HepG2 (cell line): ENCODE measurements around the gene PRRT2. TPM values are rescaled to one million over a fixed set of nuclear protein-coding genes. Genes with fewer than 3 reads are reported as not detected.

Source experiments
- CENPT ChIP-seq: sonication (generic); formaldehyde crosslinking; IDR thresholded peaks from 2 replicates; pipeline ENCODE4 v1.8.0; 2022; ENCODE audit warnings: low read depth, mild to moderate bottlenecking, moderate library complexity, missing genetic modification reagents
- DPF2 ChIP-seq: sonication (generic); formaldehyde crosslinking; IDR thresholded peaks from 2 replicates; pipeline ENCODE4 v1.4.0; 2020; ENCODE audit warnings: mild to moderate bottlenecking, low read depth, missing genetic modification reagents, borderline replicate concordance
- DZIP1 ChIP-seq: sonication (generic); formaldehyde crosslinking; IDR thresholded peaks from 2 replicates; pipeline ENCODE4 v1.5.0; 2020; ENCODE audit warnings: mild to moderate bottlenecking, missing genetic modification reagents
- KDM6A ChIP-seq: IDR thresholded peaks from 2 replicates; pipeline ENCODE4 v1.6.1; 2016; ENCODE audit warnings: low read depth
- NR1H2 ChIP-seq: sonication (generic); formaldehyde crosslinking; IDR thresholded peaks from 2 replicates; pipeline ENCODE4 v1.8.1; 2022; ENCODE audit warnings: low read depth, missing genetic modification reagents, borderline replicate concordance
- REXO4 ChIP-seq: sonication (generic); formaldehyde crosslinking; IDR thresholded peaks from 2 replicates; pipeline ENCODE4 v1.8.0; 2022; ENCODE audit warnings: missing genetic modification reagents, mild to moderate bottlenecking, borderline replicate concordance
- SNRNP70 ChIP-seq: fragments of 200-400 bp; formaldehyde crosslinking; IDR thresholded peaks from 2 replicates; pipeline ENCODE4 v1.6.1; 2017; ENCODE audit warnings: mild to moderate bottlenecking, low read depth, low read length, moderate library complexity
- SOX13 ChIP-seq, 3 experiments: fragments of 450-650 bp in 1 of 3; sonication (generic) in 1 of 3; formaldehyde crosslinking in 1 of 3; IDR thresholded peaks in 2 of 3; conservative IDR thresholded peaks in 1 of 3; 2 replicates each; pipeline versions ENCODE4 v1.5.0 to v1.6.1; 2016 to 2020; ENCODE audit warnings: antibody characterized with exemption in 1 of 3, mild to moderate bottlenecking in 1 of 3, missing compliant biosample characterization in 1 of 3, missing genetic modification reagents in 1 of 3, moderate library complexity in 1 of 3
- ZMYM2 ChIP-seq: sonication (generic); formaldehyde crosslinking; IDR thresholded peaks from 2 replicates; pipeline ENCODE4 v1.8.0; 2022; ENCODE audit warnings: mild to moderate bottlenecking, missing genetic modification reagents
- ZNF256 ChIP-seq: sonication (generic); formaldehyde crosslinking; conservative IDR thresholded peaks from 2 replicates; pipeline ENCODE4 v1.4.0; 2020; ENCODE audit warnings: missing genetic modification reagents
- ZNF34 ChIP-seq: sonication (generic); formaldehyde crosslinking; IDR thresholded peaks from 2 replicates; pipeline ENCODE4 v1.4.0; 2020; ENCODE audit warnings: mild to moderate bottlenecking, missing genetic modification reagents, borderline replicate concordance
- ZNF350 ChIP-seq: sonication (generic); formaldehyde crosslinking; IDR thresholded peaks from 2 replicates; pipeline ENCODE4 v1.4.0; 2020; ENCODE audit warnings: mild to moderate bottlenecking, low read depth, missing genetic modification reagents, borderline replicate concordance
- ZNF354B ChIP-seq: sonication (generic); formaldehyde crosslinking; IDR thresholded peaks from 2 replicates; pipeline ENCODE4 v1.8.0; 2022; ENCODE audit warnings: mild to moderate bottlenecking, missing genetic modification reagents
- polyA plus RNA-seq, 8 experiments: library from polyadenylated mRNA; depleted of rRNA in 3 of 8; stranded (reverse) in 7 of 8; unstranded in 1 of 8; fragments of >200 nt; fragmentation: Illumina TruSeq in 4 of 8; extraction: Trizol in 4 of 8; gene quantifications; 2 replicates each; pipeline versions ENCODE4 v1.2.1 to v1.2.3, GENCODE V29; 2011 to 2016; ENCODE audit warnings: low read depth in 4 of 8, missing spikeins in 1 of 8, mixed read lengths in 1 of 8; ENCODE audit not compliant: insufficient read depth in 1 of 8
- total RNA-seq, 5 experiments: library from RNA; depleted of rRNA; stranded (reverse); fragments of >200 nt; fragmentation: Illumina TruSeq; extraction: Trizol; gene quantifications; 2 replicates each; pipeline ENCODE4 v1.2.3, GENCODE V29; 2016; ENCODE audit warnings: low read depth in 1 of 5
- TF ChIP-seq, protein P1 (sequence below): sonication (generic); formaldehyde crosslinking; IDR thresholded peaks from 2 replicates; pipeline ENCODE4 v1.4.0; 2020; ENCODE audit warnings: missing genetic modification reagents
- TF ChIP-seq, protein P2 (sequence below): sonication (generic); formaldehyde crosslinking; IDR thresholded peaks from 2 replicates; pipeline ENCODE4 v1.4.0; 2020; ENCODE audit warnings: missing genetic modification reagents, borderline replicate concordance
- TF ChIP-seq, protein P3 (sequence below): sonication (generic); formaldehyde crosslinking; IDR thresholded peaks from 2 replicates; pipeline ENCODE4 v1.4.0; 2020; ENCODE audit warnings: missing genetic modification reagents

PRRT2 gene
- total and polyA plus RNA-seq, 2 of the 13 experiments (the other 11 are each of a cell fraction or from before 2014, with no cell fraction given), result 0.51 to 1.1 TPM

DNA sequence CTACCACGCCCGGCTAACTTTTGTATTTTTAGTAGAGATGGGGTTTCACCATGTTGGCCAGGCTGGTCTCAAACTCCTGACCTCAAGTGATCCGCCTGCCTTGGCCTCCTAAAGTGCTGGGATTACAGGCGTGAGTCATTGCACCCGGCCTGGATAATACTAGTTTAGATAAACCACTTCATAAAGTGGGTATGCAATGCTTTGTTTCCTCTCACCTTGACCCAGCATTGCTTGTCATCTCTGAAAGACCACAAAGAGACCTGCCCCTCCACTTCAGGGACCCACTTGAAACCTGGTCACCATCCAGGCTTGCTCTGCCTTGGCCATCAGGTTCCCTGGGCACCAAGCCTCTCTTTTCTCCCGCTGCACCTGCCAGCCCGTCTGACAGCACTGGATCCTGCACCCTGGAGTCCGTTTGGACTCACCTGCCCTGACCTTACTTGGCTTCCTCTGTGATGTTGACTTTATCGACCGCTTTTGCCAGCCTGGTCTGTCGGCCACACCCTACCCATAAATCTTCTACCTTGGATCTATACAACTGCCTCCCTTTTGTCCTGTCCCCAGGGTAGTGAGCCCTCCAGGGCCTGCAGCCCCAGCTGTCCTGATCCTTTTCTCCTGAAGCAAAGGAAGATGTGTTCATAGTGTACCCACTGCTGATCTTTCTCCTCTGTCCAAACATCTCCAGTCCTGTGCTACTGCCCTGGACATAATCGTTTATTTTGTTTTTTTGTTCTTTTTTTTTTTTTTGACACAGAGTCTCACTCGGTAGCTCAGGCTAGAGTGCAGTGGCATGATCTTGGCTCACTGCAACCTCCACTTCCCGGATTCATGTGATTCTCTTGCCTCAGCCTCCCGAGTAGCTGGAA, 46.6 kb upstream of the PRRT2 start (continued):
- TF ChIP-seq SNRNP70 (no peak), ZNF34 (CRISPR knock-in tag) (no peak), SOX13 (IDR thresholded peaks at IDR 0.05) (peak; percentile 73; the same call in 1 of the 2 replicates), SOX13 (CRISPR knock-in tag; conservative IDR thresholded peaks at IDR 0.05 in 1 of 2, IDR thresholded peaks at IDR 0.05 in 1 of 2) (peak in 1 of 2 experiments; percentile 93; a peak in 2 of 4 replicates), ZNF256 (CRISPR knock-in tag) (no peak), KDM6A (CRISPR knock-in tag) (peak; percentile 66; the same call in 1 of the 2 replicates), NR1H2 (CRISPR knock-in tag) (no peak; the same call in 1 of the 2 replicates), ZMYM2 (CRISPR knock-in tag) (peak; percentile 88), ZNF350 (CRISPR knock-in tag) (peak; percentile 93), DZIP1 (CRISPR knock-in tag) (no peak), CENPT (CRISPR knock-in tag) (no peak), ZNF354B (CRISPR knock-in tag) (no peak), REXO4 (no peak), DPF2 (CRISPR knock-in tag) (peak; percentile 100)
- TF ChIP-seq, protein P1, sequence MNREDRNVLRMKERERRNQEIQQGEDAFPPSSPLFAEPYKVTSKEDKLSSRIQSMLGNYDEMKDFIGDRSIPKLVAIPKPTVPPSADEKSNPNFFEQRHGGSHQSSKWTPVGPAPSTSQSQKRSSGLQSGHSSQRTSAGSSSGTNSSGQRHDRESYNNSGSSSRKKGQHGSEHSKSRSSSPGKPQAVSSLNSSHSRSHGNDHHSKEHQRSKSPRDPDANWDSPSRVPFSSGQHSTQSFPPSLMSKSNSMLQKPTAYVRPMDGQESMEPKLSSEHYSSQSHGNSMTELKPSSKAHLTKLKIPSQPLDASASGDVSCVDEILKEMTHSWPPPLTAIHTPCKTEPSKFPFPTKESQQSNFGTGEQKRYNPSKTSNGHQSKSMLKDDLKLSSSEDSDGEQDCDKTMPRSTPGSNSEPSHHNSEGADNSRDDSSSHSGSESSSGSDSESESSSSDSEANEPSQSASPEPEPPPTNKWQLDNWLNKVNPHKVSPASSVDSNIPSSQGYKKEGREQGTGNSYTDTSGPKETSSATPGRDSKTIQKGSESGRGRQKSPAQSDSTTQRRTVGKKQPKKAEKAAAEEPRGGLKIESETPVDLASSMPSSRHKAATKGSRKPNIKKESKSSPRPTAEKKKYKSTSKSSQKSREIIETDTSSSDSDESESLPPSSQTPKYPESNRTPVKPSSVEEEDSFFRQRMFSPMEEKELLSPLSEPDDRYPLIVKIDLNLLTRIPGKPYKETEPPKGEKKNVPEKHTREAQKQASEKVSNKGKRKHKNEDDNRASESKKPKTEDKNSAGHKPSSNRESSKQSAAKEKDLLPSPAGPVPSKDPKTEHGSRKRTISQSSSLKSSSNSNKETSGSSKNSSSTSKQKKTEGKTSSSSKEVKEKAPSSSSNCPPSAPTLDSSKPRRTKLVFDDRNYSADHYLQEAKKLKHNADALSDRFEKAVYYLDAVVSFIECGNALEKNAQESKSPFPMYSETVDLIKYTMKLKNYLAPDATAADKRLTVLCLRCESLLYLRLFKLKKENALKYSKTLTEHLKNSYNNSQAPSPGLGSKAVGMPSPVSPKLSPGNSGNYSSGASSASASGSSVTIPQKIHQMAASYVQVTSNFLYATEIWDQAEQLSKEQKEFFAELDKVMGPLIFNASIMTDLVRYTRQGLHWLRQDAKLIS, result no peak
- TF ChIP-seq, protein P2, sequence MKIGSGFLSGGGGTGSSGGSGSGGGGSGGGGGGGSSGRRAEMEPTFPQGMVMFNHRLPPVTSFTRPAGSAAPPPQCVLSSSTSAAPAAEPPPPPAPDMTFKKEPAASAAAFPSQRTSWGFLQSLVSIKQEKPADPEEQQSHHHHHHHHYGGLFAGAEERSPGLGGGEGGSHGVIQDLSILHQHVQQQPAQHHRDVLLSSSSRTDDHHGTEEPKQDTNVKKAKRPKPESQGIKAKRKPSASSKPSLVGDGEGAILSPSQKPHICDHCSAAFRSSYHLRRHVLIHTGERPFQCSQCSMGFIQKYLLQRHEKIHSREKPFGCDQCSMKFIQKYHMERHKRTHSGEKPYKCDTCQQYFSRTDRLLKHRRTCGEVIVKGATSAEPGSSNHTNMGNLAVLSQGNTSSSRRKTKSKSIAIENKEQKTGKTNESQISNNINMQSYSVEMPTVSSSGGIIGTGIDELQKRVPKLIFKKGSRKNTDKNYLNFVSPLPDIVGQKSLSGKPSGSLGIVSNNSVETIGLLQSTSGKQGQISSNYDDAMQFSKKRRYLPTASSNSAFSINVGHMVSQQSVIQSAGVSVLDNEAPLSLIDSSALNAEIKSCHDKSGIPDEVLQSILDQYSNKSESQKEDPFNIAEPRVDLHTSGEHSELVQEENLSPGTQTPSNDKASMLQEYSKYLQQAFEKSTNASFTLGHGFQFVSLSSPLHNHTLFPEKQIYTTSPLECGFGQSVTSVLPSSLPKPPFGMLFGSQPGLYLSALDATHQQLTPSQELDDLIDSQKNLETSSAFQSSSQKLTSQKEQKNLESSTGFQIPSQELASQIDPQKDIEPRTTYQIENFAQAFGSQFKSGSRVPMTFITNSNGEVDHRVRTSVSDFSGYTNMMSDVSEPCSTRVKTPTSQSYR, result peak; percentile 45; the same call in 1 of the 2 replicates
- TF ChIP-seq, protein P3, sequence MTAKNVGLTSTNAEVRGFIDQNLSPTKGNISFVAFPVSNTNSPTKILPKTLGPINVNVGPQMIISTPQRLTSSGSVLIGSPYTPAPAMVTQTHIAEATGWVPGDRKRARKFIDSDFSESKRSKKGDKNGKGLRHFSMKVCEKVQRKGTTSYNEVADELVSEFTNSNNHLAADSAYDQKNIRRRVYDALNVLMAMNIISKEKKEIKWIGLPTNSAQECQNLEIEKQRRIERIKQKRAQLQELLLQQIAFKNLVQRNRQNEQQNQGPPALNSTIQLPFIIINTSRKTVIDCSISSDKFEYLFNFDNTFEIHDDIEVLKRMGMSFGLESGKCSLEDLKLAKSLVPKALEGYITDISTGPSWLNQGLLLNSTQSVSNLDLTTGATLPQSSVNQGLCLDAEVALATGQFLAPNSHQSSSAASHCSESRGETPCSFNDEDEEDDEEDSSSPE (CRISPR knock-in tag), result peak; percentile 59; the same call in 1 of the 2 replicates
